SIG-M5 treated with dmso at 0.1 percent for 504 hours (cell line): ENCODE data around the gene SLC25A36.
"Not testable (repeated sequence)": the region's sequence is repeated elsewhere in the genome, so short reads cannot be mapped to it uniquely, and the experiment has no call there.

ENCODE experiments used
- DNase-seq: peaks from one replicate; lab custom pipeline; 2025; ENCODE audit not compliant: unreplicated experiment; lab: John Stamatoyannopoulos, UW

The SLC25A36 gene

DNA sequence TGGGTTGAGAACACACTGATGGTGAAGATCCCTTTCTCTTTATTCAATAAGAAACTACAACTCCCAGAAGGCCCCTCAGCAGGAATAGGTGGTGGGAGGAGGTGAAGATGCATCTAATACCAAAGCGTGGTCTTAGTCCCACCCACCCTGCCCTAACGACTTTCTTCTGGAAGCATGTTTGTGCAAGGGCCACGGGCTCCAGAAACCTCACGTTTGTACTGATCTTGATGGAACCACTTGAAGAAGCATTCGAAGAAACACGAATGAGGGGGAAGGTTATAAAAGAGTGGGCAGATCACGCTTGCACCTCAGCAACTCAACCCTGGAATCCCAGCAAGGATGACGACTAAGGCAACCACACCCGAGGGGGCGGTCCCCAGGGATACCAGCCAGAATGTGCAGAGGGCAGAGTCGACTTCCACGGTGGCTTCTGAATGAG, 10.6 kb upstream of the SLC25A36 start:
- no peak for DNase-seq

- DNase-seq = no peak
These were observed 9.8 kb upstream of the SLC25A36 start for GRCh38 chr3:140931801-140932200.

DNA sequence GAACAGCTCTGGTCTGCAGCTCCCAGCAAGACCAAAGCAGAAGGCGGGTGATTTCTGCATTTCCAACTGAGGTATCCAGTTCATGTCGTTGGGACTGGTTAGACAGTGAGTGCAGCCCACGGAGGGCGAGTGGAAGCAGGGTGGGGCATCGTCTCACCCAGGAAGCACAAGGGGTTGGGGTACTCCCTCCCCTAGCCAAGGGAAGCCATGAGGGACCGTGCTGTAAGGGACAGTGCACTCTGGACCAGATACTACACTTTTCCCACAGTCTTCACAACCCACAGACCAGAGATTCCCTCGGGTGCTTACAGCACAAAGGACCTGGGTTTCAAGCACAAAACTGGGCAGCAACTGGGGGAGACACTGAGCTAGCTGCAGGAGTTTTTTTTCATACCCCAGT, 8.5 kb upstream of the SLC25A36 start:
- no peak for DNase-seq

- DNase-seq = no peak
These were observed 8.1 kb upstream of the SLC25A36 start for GRCh38 chr3:140933552-140933951.

DNA sequence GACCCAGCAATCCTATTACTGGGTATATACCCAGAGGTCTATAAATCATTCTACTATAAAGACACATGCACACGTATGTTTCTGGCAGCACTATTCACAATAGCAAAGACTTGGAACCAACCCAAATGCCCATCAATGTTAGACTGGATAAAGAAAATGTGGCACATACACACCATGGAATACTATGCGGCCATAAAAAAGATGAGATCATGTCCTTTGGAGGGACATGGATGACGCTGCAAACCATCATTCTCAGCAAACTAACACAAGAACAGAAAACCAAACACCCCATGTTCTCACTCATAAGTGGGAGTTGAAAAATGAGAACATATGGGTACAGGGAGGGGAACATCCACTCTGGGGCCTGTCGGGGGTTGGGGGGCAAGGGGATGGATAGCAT, 2.3 kb upstream of the SLC25A36 start:
- DNase-seq = not testable (repeated sequence)

DNA sequence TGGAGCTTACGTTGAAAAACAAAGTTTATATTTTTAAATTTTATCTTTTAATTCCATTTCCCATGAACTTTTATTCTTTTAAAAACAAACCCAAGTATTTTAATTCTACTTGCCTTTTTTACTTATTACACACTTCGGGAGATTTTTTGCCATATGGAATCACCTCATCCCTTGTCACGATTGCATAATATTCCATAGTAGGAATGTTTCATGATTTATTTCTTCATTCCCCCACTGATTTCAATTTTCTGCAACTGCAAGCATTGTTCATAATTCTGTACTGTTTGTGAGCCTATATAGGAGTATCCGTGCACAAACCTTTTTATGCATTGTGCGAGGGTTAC, 574 bp upstream of the SLC25A36 start:
- DNase-seq = no peak

GRCh38 chr3:140942221-140943104, 827 bp downstream of the SLC25A36 start:
- peak; percentile 52 for DNase-seq

GRCh38 chr3:140943781-140944552, 2.3 kb downstream of the SLC25A36 start:
- DNase-seq = no peak

DNA sequence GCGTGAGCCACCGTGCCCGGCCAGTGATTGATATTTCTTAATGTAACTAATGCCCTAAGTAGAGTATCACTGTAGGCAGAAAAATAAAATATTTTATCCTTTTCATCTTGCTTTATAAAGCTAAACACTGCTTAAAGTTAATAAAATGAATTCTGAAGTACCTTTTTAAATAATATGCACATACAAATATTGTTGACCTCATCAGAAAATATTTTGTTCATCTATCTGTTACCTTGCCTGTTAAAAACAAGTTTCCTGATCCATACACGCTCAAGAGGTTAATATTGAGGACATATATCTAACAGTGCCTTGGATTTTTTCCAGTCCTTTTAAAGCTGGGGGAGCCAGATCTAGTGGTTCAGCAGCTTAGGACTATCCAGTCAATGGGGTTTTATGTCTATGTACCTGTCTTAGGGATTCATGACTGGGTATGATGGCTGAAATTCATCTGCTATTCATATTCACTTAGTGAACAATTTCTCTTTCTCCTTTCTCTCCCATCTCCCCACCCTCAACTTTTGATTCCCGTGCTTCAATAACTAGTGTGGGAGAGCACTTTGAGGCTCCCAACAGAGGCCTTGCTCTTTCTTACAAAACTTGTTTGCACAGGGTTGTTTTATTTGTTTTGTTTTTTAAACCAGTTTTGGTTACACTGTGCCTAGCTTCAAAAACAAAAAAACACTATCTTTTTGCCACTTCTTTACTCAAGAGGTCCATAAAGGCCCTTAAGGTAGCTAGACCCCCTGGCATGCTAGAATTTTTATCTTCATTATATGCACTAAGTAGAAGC, 7.0 kb downstream of the SLC25A36 start:
- no peak for DNase-seq

DNA sequence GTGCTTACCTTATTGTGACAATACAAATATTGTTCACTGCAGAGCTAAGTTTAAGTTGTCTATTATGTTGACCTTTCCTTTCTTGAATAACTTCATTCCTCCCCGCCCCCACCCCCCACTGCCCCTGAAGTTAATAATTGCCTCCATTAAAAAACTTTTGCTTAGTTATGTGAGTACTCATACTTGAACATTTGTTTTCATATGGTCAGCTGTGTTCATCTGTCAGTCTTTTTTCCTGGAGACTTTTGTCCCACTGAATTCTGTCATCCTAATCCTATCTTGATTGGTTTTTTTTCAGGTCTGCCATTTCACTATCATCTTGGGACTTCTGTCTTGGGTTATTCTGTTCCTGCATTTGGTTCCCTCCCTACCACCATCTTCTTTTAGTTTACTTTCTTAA, 8.5 kb downstream of the SLC25A36 start:
- DNase-seq = no peak

DNA sequence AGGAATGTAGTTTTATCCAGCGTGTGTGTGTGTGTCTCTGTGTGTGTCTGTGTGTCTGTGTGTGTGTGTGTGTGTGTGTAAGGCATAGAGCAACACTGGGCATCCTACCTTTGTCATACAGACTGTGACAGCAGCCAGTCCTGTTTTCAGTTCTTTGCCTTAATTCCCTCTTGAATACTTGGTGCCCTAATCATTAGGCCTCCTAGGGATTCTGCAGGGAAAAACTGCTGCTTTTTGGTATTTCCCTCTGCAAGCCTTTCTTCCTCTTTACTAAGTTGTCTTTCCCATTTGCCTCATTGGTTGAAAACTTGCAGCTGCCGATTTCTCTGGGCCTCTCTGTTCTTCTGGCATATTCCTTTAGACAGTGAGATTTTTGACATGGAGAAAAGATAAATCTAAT, 9.2 kb downstream of the SLC25A36 start:
- no peak for DNase-seq

DNA sequence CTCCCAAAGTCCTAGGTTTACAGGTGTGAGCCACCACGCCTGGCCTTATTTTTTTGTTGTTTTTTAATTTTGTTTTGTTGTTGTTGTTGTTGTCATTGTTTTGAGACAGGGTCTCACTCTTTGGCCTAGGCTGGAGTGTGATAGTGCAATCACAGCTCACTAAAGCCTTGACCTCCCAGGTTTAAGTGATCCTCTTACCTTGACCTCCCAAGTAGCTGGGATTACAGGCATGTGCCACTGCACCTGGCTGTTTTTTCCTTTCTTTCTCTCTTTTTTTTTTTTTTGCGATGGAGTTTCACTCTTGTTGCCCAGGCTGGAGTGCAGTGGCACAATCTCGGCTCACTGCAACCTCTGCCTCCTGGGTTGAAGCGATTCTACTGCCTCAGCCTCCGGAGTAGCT, 10.1 kb downstream of the SLC25A36 start:
- not testable (repeated sequence) for DNase-seq

DNA sequence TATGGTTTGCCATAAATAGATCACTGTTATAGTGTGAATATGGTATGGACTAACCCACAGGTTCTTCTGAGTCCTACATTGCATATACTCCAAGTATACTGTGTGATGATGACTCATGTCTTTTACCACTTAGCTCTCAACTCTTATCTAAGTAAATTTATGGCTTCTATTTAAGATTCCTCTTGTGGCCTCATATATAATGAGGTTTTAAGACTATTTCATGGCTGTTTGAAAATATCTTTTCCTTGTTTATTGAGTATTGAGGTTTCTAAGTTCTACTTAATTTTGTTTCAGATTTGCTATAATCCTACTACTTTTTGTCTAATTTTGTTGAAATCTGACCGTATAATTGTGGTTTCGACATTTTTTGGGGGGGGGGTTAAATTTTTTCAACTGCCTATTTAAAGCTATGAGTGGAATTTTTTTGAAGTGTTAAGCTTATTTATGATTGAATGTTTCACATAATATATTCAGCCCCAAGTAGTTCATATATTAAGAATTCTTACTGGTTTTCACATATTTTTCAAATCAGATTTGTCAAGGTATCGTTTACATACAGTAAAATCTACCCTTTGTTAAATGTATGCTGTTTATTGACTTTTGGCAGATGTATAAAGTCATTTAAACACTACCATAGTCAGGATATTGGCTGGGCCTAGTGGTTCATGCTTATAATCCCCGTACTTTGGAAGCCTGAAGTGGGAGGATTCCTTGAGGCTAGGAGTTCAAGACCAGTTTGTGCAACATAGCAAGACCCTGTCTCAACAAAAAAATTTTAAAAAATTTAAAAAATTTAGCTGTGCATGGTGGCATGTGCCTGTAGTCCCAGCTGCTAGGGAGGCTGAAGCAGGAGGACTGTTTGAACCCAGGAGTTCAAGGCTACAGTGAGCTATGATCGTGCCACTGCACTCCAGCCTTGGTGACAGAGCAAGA, 11.7 kb downstream of the SLC25A36 start:
- DNase-seq = peak; percentile 54

- DNase-seq = no peak
These were observed 12.9 kb downstream of the SLC25A36 start for GRCh38 chr3:140954576-140954975.

GRCh38 chr3:140955645-140956044, 14.0 kb downstream of the SLC25A36 start:
- DNase-seq = no peak

- no peak for DNase-seq
These were observed 14.6 kb downstream of the SLC25A36 start for GRCh38 chr3:140956058-140956835.

DNA sequence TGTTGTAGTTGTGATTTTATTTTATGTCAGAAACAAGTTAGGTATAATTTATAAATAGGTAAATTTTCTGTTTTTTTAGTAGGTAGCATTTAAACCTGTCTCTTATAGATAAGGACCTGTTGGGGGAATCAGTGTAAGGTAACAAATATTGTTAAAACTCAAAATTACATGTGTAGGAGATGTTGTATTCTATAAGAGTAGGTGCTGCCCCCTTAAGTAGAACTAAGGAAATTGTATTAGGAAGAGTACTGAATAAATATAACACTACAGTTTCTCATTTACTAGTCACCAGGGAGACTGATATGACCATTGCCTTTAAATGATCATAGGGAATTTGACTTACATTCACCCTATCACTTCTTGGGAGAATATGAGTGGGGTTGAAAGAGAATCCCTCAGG, 31.2 kb downstream of the SLC25A36 start:
- DNase-seq = peak; percentile 48

DNA sequence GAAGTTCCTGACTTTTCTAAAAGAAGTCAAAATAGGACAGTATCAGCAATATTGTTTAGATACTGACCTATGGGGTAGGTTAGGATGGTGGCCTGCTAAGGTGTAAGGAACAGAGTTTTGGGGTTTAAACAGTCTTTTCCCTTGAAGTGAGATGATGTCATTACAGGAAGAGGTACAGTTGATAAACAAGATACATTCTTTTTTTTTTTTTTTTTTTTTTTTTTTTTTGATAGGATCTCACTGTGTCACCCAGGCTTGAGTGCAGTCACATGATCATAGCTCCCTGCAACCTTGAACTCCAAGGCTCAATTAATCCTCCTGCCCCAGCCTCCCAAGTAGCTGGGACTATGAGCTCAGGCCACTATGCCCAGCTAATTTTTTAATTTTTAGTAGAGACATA, 33.3 kb downstream of the SLC25A36 start:
- no peak for DNase-seq

GRCh38 chr3:140980663-140981062, 39.0 kb downstream of the SLC25A36 start:
- DNase-seq = no peak

DNA sequence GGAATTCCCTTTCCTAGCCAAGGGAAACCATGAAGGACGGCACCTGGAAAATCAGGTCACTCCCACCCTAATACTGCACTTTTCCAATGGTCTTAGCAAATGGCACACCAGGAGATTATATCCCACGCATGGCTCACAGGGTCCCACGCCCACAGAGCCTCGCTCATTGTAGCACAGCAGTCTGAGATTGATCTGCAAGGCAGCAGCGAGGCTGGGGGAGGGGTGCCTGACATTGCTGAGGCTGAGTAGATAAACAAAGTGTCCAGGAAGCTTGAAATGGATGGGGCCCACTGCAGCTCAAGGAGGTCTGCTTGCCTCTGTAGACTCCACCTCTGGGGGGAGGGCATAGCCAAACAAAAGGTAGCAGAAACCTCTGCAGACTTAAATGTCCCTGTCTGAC, 46.2 kb downstream of the SLC25A36 start:
- DNase-seq = not testable (repeated sequence)
